Common myeloid progenitor, CD34-positive (primary cell): ENCODE results near the gene REC8.

ENCODE experiments used
- CTCF ChIA-PET: fragments of 350-600 bp; sonication (Branson Sonifier 250); formaldehyde crosslinking; loops from one replicate; lab custom pipeline; 2021; ENCODE audit warnings: antibody characterized with exemption; lab: Charles Lee
- POLR2A ChIA-PET: fragments of 350-600 bp; sonication (Branson Sonifier 250); formaldehyde crosslinking; loops from one replicate; lab custom pipeline; 2021; ENCODE audit warnings: antibody characterized with exemption; lab: Charles Lee
- DNase-seq, 3 donors: peaks; one replicate each; pipeline versions ENCODE4 v3.0.0 to v3.0.0-alpha.2; 2013
- H3K27ac ChIP-seq, 2 experiments: 1 replicate in 1 of 2; 2 replicates in 1 of 2; pipeline ENCODE4 v1.7.0; 2013; ENCODE audit warnings: inconsistent platforms in 2 of 2, low read length in 2 of 2, mild to moderate bottlenecking in 2 of 2, low read depth in 1 of 2, moderate library complexity in 1 of 2; ENCODE audit not compliant: severe bottlenecking in 2 of 2, insufficient read depth in 1 of 2, poor library complexity in 1 of 2
- H3K27me3 ChIP-seq, 5 experiments: replicated peaks in 2 of 5; 1 replicate in 3 of 5; 2 replicates in 2 of 5; pipeline versions ENCODE4 v1.6.1 to v1.7.0; 2013; ENCODE audit warnings: low read length in 4 of 5, mild to moderate bottlenecking in 2 of 5, moderate library complexity in 2 of 5, inconsistent platforms in 1 of 5; ENCODE audit not compliant: insufficient read depth in 5 of 5, control insufficient read depth in 4 of 5
- H3K36me3 ChIP-seq, 4 experiments: 1 replicate in 2 of 4; 2 replicates in 2 of 4; pipeline versions ENCODE4 v1.6.1 to v1.7.0; 2013; ENCODE audit warnings: low read length in 3 of 4, control low read depth in 1 of 4, mild to moderate bottlenecking in 1 of 4; ENCODE audit not compliant: control insufficient read depth in 4 of 4, insufficient read depth in 4 of 4
- H3K4me1 ChIP-seq, 4 experiments: 1 replicate in 3 of 4; 2 replicates in 1 of 4; pipeline versions ENCODE4 v1.6.1 to v1.7.1; 2013; ENCODE audit warnings: low read length in 3 of 4, mild to moderate bottlenecking in 3 of 4, control low read depth in 1 of 4, inconsistent platforms in 1 of 4, moderate library complexity in 1 of 4; ENCODE audit not compliant: control insufficient read depth in 4 of 4, insufficient read depth in 4 of 4; ENCODE audit errors: control extremely low read depth in 1 of 4
- H3K4me3 ChIP-seq, 7 experiments: 1 replicate in 4 of 7; 2 replicates in 3 of 7; pipeline versions ENCODE4 v1.5.1 to v1.7.0; 2013; ENCODE audit warnings: mild to moderate bottlenecking in 7 of 7, low read length in 6 of 7, moderate library complexity in 6 of 7, inconsistent platforms in 2 of 7, low read depth in 2 of 7, control low read depth in 1 of 7; ENCODE audit not compliant: insufficient read depth in 4 of 7, control insufficient read depth in 1 of 7; ENCODE audit errors: extremely low read depth in 1 of 7
- H3K9me3 ChIP-seq, 5 experiments: 1 replicate in 4 of 5; 2 replicates in 1 of 5; pipeline versions ENCODE4 v1.6.1 to v1.7.1; 2013; ENCODE audit warnings: low read length in 4 of 5, mild to moderate bottlenecking in 2 of 5, inconsistent platforms in 1 of 5, low read depth in 1 of 5, moderate library complexity in 1 of 5; ENCODE audit not compliant: control insufficient read depth in 4 of 5, insufficient read depth in 2 of 5; ENCODE audit errors: control extremely low read depth in 1 of 5
- WGBS: methylation state at CpG from one replicate; pipeline ENCODE4 v1.1.5; 2013; ENCODE audit not compliant: insufficient coverage; 5-methylcytosine and 5-hydroxymethylcytosine counted together

REC8 gene

GRCh38 chr14:24145690-24146452 is 26.0 kb upstream of the REC8 start:
- 26% methylated on average over 7 of the region's 9 CpGs for WGBS
- Histone ChIP-seq H3K4me1 (peaks cover 4 to 36% (median 33%) of the 10 kb centered on the region in 4 experiments), H3K27me3 (no peaks in the 10 kb centered on the region), H3K27ac (peak overlapping the region; percentile 71 to 85), H3K9me3 (no peaks in the 10 kb centered on the region), H3K4me3 (peak overlapping the region; percentile 56 to 100 (median 97)), H3K36me3 (peaks cover 13 to 40% (median 26%) of the 10 kb centered on the region in 4 experiments)
- no peak for DNase-seq
- POLR2A ChIA-PET = interaction anchor here (1.1 to 2.2 kb wide), 4 partner anchors 8 to 43 kb away, joined by 3 to 16 read pairs (median 4); partner anchors contain the start of gene IRF9
- CTCF ChIA-PET = interaction anchor here (0.8 to 11.6 kb wide), 11 partner anchors 9 to 162 kb away, joined by 3 to 112 read pairs (median 3); partner anchors contain the start of genes CIDEB, DCAF11, IRF9 and NRL

DNA sequence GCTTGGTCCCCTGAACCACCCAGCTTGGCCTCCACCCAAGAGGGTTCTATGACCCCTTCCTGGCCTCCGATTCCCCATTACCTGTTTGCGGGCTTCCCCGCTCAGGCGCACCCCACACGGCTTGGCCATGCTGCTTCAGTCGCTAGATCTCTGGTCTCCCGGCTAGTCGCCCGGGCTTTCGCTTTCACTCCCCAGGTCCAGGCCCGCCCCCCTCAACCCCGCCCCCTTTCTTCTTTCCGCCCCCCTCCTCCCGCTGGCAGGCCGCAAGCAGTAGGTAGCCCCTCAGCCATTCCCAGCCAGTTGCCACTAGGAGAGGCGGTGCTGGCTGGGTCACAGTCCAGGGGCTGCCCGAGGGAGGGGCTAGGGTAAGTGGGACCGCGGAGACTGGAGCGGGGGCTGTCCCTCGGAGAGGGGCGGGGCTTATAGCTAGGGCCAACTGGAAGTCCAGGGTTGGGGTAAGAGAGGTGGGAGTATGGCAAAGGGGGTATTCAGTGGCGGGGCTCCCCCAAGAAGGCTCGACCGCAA is 25.4 kb upstream of the REC8 start, which contains the start of gene PSME2:
PSME2 (minus strand) TSS at position 158 of the 525 bp plus-strand sequence; CDS start at position 129, 29 bp downstream.
- peak; percentile 95 to 99 (median 98) for DNase-seq
- Histone ChIP-seq H3K9me3 (no peaks in the 10 kb centered on the region), H3K4me1 (peaks cover 4 to 34% (median 32%) of the 10 kb centered on the region in 4 experiments), H3K27ac (peak within 1 kb of the TSS; percentile 71 to 85), H3K27me3 (no peaks in the 10 kb centered on the region), H3K4me3 (peak within 1 kb of the TSS; percentile 56 to 100 (median 97)), H3K36me3 (peaks cover 15 to 46% (median 32%) of the 10 kb centered on the region in 4 experiments)
- CTCF ChIA-PET = interaction anchor here (0.7 to 11.6 kb wide), 11 partner anchors 9 to 162 kb away, joined by 3 to 112 read pairs (median 4); partner anchors contain the start of genes CIDEB, DCAF11, IRF9 and NRL
- 0% methylated on average over 13 of the region's 25 CpGs for WGBS
- POLR2A ChIA-PET = interaction anchor here (0.8 to 2.2 kb wide), 6 partner anchors 8 to 43 kb away, joined by 3 to 16 read pairs (median 4); partner anchors contain the start of genes DCAF11, IRF9 and NRL

- peaks cover 4 to 29% (median 27%) of the 10 kb centered on the region in 4 experiments for H3K4me1 ChIP-seq
- peaks cover 15 to 53% (median 37%) of the 10 kb centered on the region in 4 experiments for H3K36me3 ChIP-seq
- no peaks in the 10 kb centered on the region for H3K27me3 ChIP-seq
- ChIA-PET CTCF (interaction anchor here (0.7 to 11.6 kb wide), 9 partner anchors 8 to 90 kb away, joined by 3 to 112 read pairs (median 6); partner anchors contain the start of genes DCAF11, IRF9, NRL and PSME1), POLR2A (interaction anchor here (0.7 to 2.2 kb wide), 7 partner anchors 9 to 38 kb away, joined by 3 to 16 read pairs (median 4); partner anchors contain the start of genes DCAF11, IRF9, NRL and PSME1)
- peak within 1 kb of the TSS; percentile 56 to 100 (median 97) for H3K4me3 ChIP-seq
- H3K9me3 ChIP-seq = no peaks in the 10 kb centered on the region
- DNase-seq = peak; percentile 99
- WGBS = 0% methylated on average over 46 of the region's 57 CpGs
- peak within 1 kb of the TSS; percentile 71 to 85 for H3K27ac ChIP-seq
These were observed 24.7 kb upstream of the REC8 start, which contains the start of gene RNF31 for GRCh38 chr14:24146978-24147760. Gene RNF31, plus strand, starts transcription at chr14:24147498. Its CDS starts 201 bp downstream, at chr14:24147699.

- WGBS = 13% methylated on average over 25 of the region's 29 CpGs
- no peak for DNase-seq
- Histone ChIP-seq H3K27me3 (no peaks in the 10 kb centered on the region), H3K4me3 (peak overlapping the region; percentile 56 to 100 (median 97)), H3K9me3 (no peaks in the 10 kb centered on the region), H3K36me3 (peaks cover 15 to 57% (median 38%) of the 10 kb centered on the region in 4 experiments), H3K27ac (peak overlapping the region; percentile 48 to 85), H3K4me1 (peaks cover 4 to 27% (median 23%) of the 10 kb centered on the region in 4 experiments)
- CTCF ChIA-PET = interaction anchor here (1.0 to 11.6 kb wide), 5 partner anchors 9 to 91 kb away, joined by 3 to 112 read pairs (median 9); partner anchors contain the start of gene IRF9
- POLR2A ChIA-PET = interaction anchor here (0.7 to 2.2 kb wide), 4 partner anchors 12 to 33 kb away, joined by 3 to 16 read pairs (median 6); partner anchors contain the start of genes DCAF11, IRF9, NRL and PSME1
These were observed 24.0 kb upstream of the REC8 start for GRCh38 chr14:24147761-24148428.

DNA sequence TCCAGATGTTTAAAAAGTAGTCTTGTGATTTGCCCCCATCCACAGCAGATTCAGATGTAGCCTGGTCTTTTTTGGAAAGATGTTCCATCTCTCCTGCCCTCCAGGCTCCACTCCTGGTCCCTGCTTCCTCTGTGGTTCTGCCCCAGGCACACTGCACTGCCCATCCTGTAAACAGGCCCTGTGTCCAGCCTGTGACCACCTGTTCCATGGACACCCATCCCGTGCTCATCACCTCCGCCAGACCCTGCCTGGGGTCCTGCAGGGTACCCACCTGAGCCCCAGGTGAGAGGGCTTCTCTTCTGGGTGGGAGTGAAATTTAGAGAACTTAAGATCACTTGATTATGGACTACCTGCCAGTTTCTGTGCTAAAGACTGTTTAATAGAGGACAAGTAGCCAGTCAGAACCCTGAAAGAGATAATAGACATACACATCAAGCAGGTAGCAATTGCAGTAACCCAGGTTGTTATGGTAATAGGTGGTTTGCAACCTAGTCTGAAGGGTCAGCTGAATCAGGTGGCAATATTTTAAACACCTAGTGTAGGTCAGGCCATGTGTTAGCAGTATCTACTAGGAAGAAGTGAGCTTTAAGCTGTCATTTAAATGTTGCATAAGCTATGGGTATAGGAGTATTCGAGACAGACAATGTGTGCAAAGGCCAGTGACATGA is 22.4 kb upstream of the REC8 start:
- Histone ChIP-seq H3K27ac (no peak overlapping the region), H3K4me1 (peaks cover 4 to 27% (median 23%) of the 10 kb centered on the region in 4 experiments), H3K9me3 (no peaks in the 10 kb centered on the region), H3K4me3 (no peak overlapping the region), H3K36me3 (peaks cover 14 to 46% (median 32%) of the 10 kb centered on the region in 4 experiments), H3K27me3 (no peaks in the 10 kb centered on the region)
- DNase-seq = no peak
- WGBS = 100% methylated on average over 2 of the region's 3 CpGs
- ChIA-PET POLR2A (no interaction called here), CTCF (interaction anchor here (0.6 to 11.6 kb wide), 5 partner anchors 8 to 15 kb away, joined by 3 to 112 read pairs (median 3); partner anchors contain the start of genes EMC9 and IRF9)
